Activated CD8-positive, alpha-beta memory T cell treated with anti-CD3 and anti-CD28 coated beads, Interleukin-2, amount 50 U/mL, for 48 hours (primary cell): ENCODE results near the gene NR5A2.

Experiments
- DNase-seq: peaks from one replicate; pipeline ENCODE4 v3.0.0-alpha.2; 2020

The NR5A2 gene

GRCh38 chr1:200211157-200211556 lies 183.6 kb downstream of the NR5A2 start:
- no peak for DNase-seq

GRCh38 chr1:200213392-200213791 lies 185.9 kb downstream of the NR5A2 start:
- DNase-seq = no peak

- DNase-seq = no peak
Measured at GRCh38 chr1:200213921-200214320, 186.4 kb downstream of the NR5A2 start.

GRCh38 chr1:200215350-200215749 lies 187.8 kb downstream of the NR5A2 start:
- DNase-seq = no peak

- no peak for DNase-seq
Measured at GRCh38 chr1:200217703-200218102, 190.2 kb downstream of the NR5A2 start.

GRCh38 chr1:200221614-200222282 lies 194.2 kb downstream of the NR5A2 start:
- DNase-seq = no peak

GRCh38 chr1:200223207-200223606 lies 195.7 kb downstream of the NR5A2 start:
- no peak for DNase-seq

GRCh38 chr1:200223613-200224012 lies 196.1 kb downstream of the NR5A2 start:
- DNase-seq = no peak

- no peak for DNase-seq
Measured at GRCh38 chr1:200224315-200224714, 196.8 kb downstream of the NR5A2 start.

- no peak for DNase-seq
Measured at GRCh38 chr1:200226268-200226968, 198.9 kb downstream of the NR5A2 start.

GRCh38 chr1:200226969-200227303 lies 199.4 kb downstream of the NR5A2 start:
- no peak for DNase-seq
